Gastrocnemius medialis (tissue), 4 donors: ENCODE data around the gene VSTM2B. TPM values are rescaled to one million over a fixed set of nuclear protein-coding genes. Genes with fewer than 3 reads are reported as not detected.

Source experiments
- ATAC-seq, 2 donors: fragments of 150-250 bp; one replicate each; pipeline ENCODE4 v1.9.1; 2016
- DNase-seq, 2 donors: peaks; one replicate each; pipeline ENCODE4 v3.0.0-alpha.2; 2019
- H3K27ac ChIP-seq, 4 donors: fragments of 200-600 bp; sonication (generic); 1 replicate in 1 of 4; 2 replicates in 3 of 4; pipeline ENCODE4 v1.5.1; 2016 to 2018; ENCODE audit warnings: mild to moderate bottlenecking in 2 of 4, moderate library complexity in 1 of 4
- H3K27me3 ChIP-seq, 3 donors: fragments of 200-600 bp; sonication (generic) in 2 of 3; 1 replicate in 1 of 3; 2 replicates in 2 of 3; pipeline versions ENCODE4 v1.5.1 to v1.6.0; 2016 to 2019; ENCODE audit warnings: mild to moderate bottlenecking in 1 of 3, moderate library complexity in 1 of 3
- H3K36me3 ChIP-seq, 2 donors: fragments of 200-600 bp; sonication (generic) in 1 of 2; one replicate each; pipeline ENCODE4 v1.5.1; 2017 to 2018
- H3K4me1 ChIP-seq, 2 donors: fragments of 200-600 bp; sonication (generic) in 1 of 2; one replicate each; pipeline ENCODE4 v1.5.1; 2016 to 2017; ENCODE audit warnings: mild to moderate bottlenecking in 2 of 2
- H3K4me3 ChIP-seq, 4 donors: fragments of 200-600 bp; sonication (generic) in 3 of 4; 1 replicate in 1 of 4; 2 replicates in 3 of 4; pipeline ENCODE4 v1.5.1; 2016 to 2019; ENCODE audit warnings: mild to moderate bottlenecking in 2 of 4
- H3K9me3 ChIP-seq, 3 donors: fragments of 200-600 bp; sonication (generic) in 2 of 3; 1 replicate in 1 of 3; 2 replicates in 2 of 3; pipeline ENCODE4 v1.5.1; 2016 to 2019
- POLR2A ChIP-seq, 2 donors: fragments of 450-650 bp; IDR thresholded peaks; one replicate each; pipeline ENCODE4 v1.6.1; 2017; ENCODE audit warnings: antibody characterized with exemption in 2 of 2, mild to moderate bottlenecking in 2 of 2, moderate library complexity in 2 of 2
- in situ Hi-C, 4 donors: fragments of 200-750 bp; cut with MboI; loops; one replicate each; pipeline versions ENCODE4 v1.15.0 to v1.8.0; 2017; ENCODE audit warnings: low sequenced_read_pairs in 4 of 4
- intact Hi-C: fragments of 100-400 bp; cut with DNase I; formaldehyde crosslinking; loops from one replicate; pipeline ENCODE4 v1.15.1; 2023; ENCODE audit warnings: low total_unique reads
- total RNA-seq, 4 donors: library from RNA; depleted of rRNA; stranded (reverse); fragments of >200 nt; gene quantifications; one replicate each; pipeline versions ENCODE4 v1.1.0 to v1.2.3, GENCODE V29; 2016
- TF ChIP-seq, protein P1 (sequence below), 5 experiments: fragments of 450-650 bp in 3 of 5; fragments of 200-600 bp in 2 of 5; sonication (generic) in 2 of 5; IDR thresholded peaks in 4 of 5; conservative IDR thresholded peaks in 1 of 5; 1 replicate in 4 of 5; 2 replicates in 1 of 5; pipeline ENCODE4 v1.5.1; 2016 to 2019; ENCODE audit warnings: antibody characterized with exemption in 5 of 5, mild to moderate bottlenecking in 3 of 5, moderate library complexity in 3 of 5

Gene VSTM2B
- total RNA-seq, 4 donors from 2014 or later: not detected

DNA sequence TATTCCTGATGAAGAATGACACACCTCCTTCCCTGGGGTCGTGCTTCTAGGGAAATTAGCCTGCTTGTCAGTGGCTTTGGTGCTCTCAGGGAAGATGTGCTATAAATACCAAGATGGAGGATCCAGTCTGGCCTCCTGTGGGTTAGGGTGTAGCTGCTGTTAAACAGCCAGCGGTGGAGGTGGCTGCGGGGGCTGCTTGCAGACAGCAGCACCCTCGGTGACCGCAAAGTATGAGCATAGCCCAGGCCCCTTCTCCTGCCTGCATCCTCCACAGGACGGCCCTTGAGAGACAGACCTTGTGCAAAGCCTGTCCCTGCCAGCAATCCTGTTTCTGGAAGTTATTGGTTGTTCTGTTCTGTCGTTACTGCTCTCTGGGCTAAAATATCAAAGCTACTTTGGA is 11.4 kb downstream of the VSTM2B start:
- DNase-seq: no peak
- no peak for ATAC-seq
- no peak overlapping the region for H3K27ac ChIP-seq
- intact Hi-C loops (no loop called here), in situ Hi-C loops (no loop called here)
- no peaks in the 10 kb centered on the region for H3K4me1 ChIP-seq
- peaks cover 0 to 6% (median 5%) of the 10 kb centered on the region in 3 donors for H3K27me3 ChIP-seq
- no peaks in the 10 kb centered on the region for H3K9me3 ChIP-seq
- H3K36me3 ChIP-seq: no peaks in the 10 kb centered on the region
- TF ChIP-seq, protein P1, sequence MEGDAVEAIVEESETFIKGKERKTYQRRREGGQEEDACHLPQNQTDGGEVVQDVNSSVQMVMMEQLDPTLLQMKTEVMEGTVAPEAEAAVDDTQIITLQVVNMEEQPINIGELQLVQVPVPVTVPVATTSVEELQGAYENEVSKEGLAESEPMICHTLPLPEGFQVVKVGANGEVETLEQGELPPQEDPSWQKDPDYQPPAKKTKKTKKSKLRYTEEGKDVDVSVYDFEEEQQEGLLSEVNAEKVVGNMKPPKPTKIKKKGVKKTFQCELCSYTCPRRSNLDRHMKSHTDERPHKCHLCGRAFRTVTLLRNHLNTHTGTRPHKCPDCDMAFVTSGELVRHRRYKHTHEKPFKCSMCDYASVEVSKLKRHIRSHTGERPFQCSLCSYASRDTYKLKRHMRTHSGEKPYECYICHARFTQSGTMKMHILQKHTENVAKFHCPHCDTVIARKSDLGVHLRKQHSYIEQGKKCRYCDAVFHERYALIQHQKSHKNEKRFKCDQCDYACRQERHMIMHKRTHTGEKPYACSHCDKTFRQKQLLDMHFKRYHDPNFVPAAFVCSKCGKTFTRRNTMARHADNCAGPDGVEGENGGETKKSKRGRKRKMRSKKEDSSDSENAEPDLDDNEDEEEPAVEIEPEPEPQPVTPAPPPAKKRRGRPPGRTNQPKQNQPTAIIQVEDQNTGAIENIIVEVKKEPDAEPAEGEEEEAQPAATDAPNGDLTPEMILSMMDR (IDR thresholded peaks at IDR 0.05 in 4 of 5, conservative IDR thresholded peaks at IDR 0.05 in 1 of 5): no peak
- no peak for TF ChIP-seq POLR2A (IDR thresholded peaks at IDR 0.05)
- no peak overlapping the region for H3K4me3 ChIP-seq

GRCh38 chr19:29537601-29538000 is 11.8 kb downstream of the VSTM2B start:
- no peaks in the 10 kb centered on the region for H3K36me3 ChIP-seq
- peaks cover 0 to 5% (median 4%) of the 10 kb centered on the region in 3 donors for H3K27me3 ChIP-seq
- TF ChIP-seq, protein P1 (IDR thresholded peaks at IDR 0.05 in 4 of 5, conservative IDR thresholded peaks at IDR 0.05 in 1 of 5): no peak
- no peak for TF ChIP-seq POLR2A (IDR thresholded peaks at IDR 0.05)
- ATAC-seq (no peak), DNase-seq (no peak)
- no peak overlapping the region for H3K4me3 ChIP-seq
- intact Hi-C loops: no loop called here
- no peaks in the 10 kb centered on the region for H3K4me1 ChIP-seq
- H3K9me3 ChIP-seq: no peaks in the 10 kb centered on the region
- in situ Hi-C loops: no loop called here
- H3K27ac ChIP-seq: no peak overlapping the region

- H3K27me3 ChIP-seq: peaks cover 0 to 5% (median 4%) of the 10 kb centered on the region in 3 donors
- H3K4me3 ChIP-seq: no peak overlapping the region
- no peak for ATAC-seq
Measured at GRCh38 chr19:29538146-29538545, 12.4 kb downstream of the VSTM2B start.

GRCh38 chr19:29538651-29539050 is 12.9 kb downstream of the VSTM2B start:
- no peaks in the 10 kb centered on the region for H3K36me3 ChIP-seq
- no peak for ATAC-seq
- no peaks in the 10 kb centered on the region for H3K9me3 ChIP-seq
- no peak for TF ChIP-seq POLR2A (IDR thresholded peaks at IDR 0.05)
- TF ChIP-seq, protein P1 (IDR thresholded peaks at IDR 0.05 in 4 of 5, conservative IDR thresholded peaks at IDR 0.05 in 1 of 5): no peak
- no peak overlapping the region for H3K4me3 ChIP-seq
- intact Hi-C loops (no loop called here), in situ Hi-C loops (no loop called here)
- H3K4me1 ChIP-seq: no peaks in the 10 kb centered on the region
- H3K27me3 ChIP-seq: peaks cover 0 to 4% (median 2%) of the 10 kb centered on the region in 3 donors
- DNase-seq: no peak
- H3K27ac ChIP-seq: no peak overlapping the region

More at GRCh38 chr19:29538146-29538545, 12.4 kb downstream of the VSTM2B start:
- Histone ChIP-seq H3K9me3 (no peaks in the 10 kb centered on the region), H3K36me3 (no peaks in the 10 kb centered on the region), H3K27ac (no peak overlapping the region), H3K4me1 (no peaks in the 10 kb centered on the region)
- no peak for DNase-seq
- intact Hi-C loops: no loop called here
- in situ Hi-C loops: no loop called here
- no peak for TF ChIP-seq POLR2A (IDR thresholded peaks at IDR 0.05)
- TF ChIP-seq, protein P1 (IDR thresholded peaks at IDR 0.05 in 4 of 5, conservative IDR thresholded peaks at IDR 0.05 in 1 of 5): no peak

DNA sequence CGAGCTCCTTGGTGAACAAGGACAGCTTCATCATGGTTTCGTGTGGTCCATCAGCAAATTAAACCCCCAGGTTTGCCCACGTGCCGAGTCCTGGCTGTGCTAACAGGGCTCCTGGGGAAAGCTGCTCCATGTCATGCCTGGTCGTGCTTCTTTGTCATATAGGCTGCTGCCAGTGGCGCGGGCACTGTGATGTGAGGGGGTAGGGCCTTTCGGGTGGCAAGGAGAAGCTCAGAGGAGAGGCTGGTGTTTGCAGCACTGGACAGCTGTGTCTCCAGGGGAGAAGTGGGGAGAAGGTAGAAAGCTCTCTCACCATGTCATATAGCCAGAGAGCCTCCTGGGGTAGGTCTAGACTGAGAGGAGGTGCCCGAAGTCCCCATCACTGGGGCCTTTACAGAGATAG is 13.3 kb downstream of the VSTM2B start:
- Histone ChIP-seq H3K4me3 (no peak overlapping the region), H3K27ac (no peak overlapping the region), H3K9me3 (no peaks in the 10 kb centered on the region), H3K4me1 (no peaks in the 10 kb centered on the region), H3K27me3 (peaks cover 0 to 4% (median 0%) of the 10 kb centered on the region in 3 donors), H3K36me3 (no peaks in the 10 kb centered on the region)
- TF ChIP-seq, protein P1 (IDR thresholded peaks at IDR 0.05 in 4 of 5, conservative IDR thresholded peaks at IDR 0.05 in 1 of 5): no peak
- no peak for TF ChIP-seq POLR2A (IDR thresholded peaks at IDR 0.05)
- ATAC-seq (no peak), DNase-seq (no peak)
- in situ Hi-C loops: no loop called here
- intact Hi-C loops: no loop called here
